Peyer's patch (tissue), 4 donors: ENCODE results near the gene CASS4.

Experiments used
- CTCF ChIP-seq, 6 experiments: fragments of 450-650 bp in 4 of 6; fragments of 200-600 bp in 2 of 6; sonication (generic) in 1 of 6; IDR thresholded peaks; one replicate each; pipeline ENCODE4 v1.5.1; 2017 to 2019; ENCODE audit warnings: antibody characterized with exemption in 6 of 6, mild to moderate bottlenecking in 3 of 6, moderate library complexity in 1 of 6
- POLR2A ChIP-seq, 2 donors: fragments of 450-650 bp; IDR thresholded peaks; one replicate each; pipeline ENCODE4 v1.5.1; 2017; ENCODE audit warnings: antibody characterized with exemption in 2 of 2, mild to moderate bottlenecking in 2 of 2, moderate library complexity in 2 of 2

GRCh38 chr20:56438284-56438683, 26.2 kb downstream of the CASS4 start:
- no peak for TF ChIP-seq POLR2A (IDR thresholded peaks at IDR 0.05)
- no peak for TF ChIP-seq CTCF (IDR thresholded peaks at IDR 0.05)
